ENCODE results near the gene BOK. TPM values are rescaled to one million over a fixed set of nuclear protein-coding genes. Genes with fewer than 3 reads are reported as not detected.

Gene BOK
- total RNA-seq, 1 experiment from 2014 or later: 41.5 TPM

DNA sequence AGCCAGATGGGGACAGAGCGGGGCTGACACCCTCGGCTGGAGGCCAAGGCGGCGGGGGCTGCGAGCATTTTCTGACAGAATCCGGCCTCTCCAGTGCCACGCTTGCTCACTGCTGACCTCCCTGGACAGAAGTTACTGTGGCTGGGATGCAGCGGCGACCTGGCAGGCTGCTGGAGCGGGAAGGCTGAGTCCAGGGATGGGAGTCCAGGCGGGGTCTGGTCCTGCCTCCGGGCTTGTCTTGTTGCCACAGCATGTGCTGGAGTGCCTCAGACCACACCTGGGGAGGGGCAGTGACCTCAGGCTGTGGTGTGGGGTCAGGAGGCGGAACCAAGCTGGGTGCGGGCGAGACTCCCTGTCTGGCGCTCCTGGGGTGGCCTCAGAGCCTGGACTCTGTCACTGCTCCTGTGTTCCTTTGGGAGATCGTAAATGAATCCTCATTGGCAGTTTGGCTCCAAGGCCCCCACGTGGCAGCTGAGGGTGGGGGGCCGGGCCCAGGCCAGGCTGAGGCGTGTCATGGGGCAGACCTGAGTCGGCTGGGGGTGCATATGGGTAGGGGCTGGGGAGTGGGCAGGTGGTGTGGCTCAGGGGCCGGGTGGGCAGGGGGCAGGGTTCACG is 5.5 kb downstream of the BOK start:
- peaks cover 45% of the 10 kb centered on the region for H3K79me2 ChIP-seq (ENCODE audit: insufficient read depth, low read length)
- no peaks in the 10 kb centered on the region for H3K9me3 ChIP-seq (ENCODE audit: control insufficient read depth in 1 of 2, insufficient read depth in 1 of 2, low read depth in 1 of 2, low read length in 2 of 2)
- no peak overlapping the region for H2AFZ ChIP-seq (ENCODE audit: low read depth, low read length, poor library complexity, severe bottlenecking)
- H3K36me3 ChIP-seq (ENCODE audit: control insufficient read depth in 1 of 2, insufficient read depth in 2 of 2, low read length in 2 of 2): peaks cover 4 to 13% of the 10 kb centered on the region in 2 experiments; a peak in 3 of 4 replicates
- intact Hi-C loops (cut with micrococcal nuclease): no loop called here
- TF ChIP-seq YY1 (IDR thresholded peaks at IDR 0.05; ENCODE audit: extremely low read depth, insufficient replicate concordance, low read depth, low read length) (no peak), POLR2AphosphoS5 (IDR thresholded peaks at IDR 0.05; ENCODE audit: low read depth, low read length) (no peak), EGR1 (IDR thresholded peaks at IDR 0.05; ENCODE audit: low read depth) (no peak), JUND (IDR thresholded peaks at IDR 0.05) (no peak), EZH2phosphoT487 (IDR thresholded peaks at IDR 0.05; ENCODE audit: borderline replicate concordance) (no peak), SP1 (IDR thresholded peaks at IDR 0.05; ENCODE audit: low read depth) (no peak)
- TF ChIP-seq, protein P1, sequence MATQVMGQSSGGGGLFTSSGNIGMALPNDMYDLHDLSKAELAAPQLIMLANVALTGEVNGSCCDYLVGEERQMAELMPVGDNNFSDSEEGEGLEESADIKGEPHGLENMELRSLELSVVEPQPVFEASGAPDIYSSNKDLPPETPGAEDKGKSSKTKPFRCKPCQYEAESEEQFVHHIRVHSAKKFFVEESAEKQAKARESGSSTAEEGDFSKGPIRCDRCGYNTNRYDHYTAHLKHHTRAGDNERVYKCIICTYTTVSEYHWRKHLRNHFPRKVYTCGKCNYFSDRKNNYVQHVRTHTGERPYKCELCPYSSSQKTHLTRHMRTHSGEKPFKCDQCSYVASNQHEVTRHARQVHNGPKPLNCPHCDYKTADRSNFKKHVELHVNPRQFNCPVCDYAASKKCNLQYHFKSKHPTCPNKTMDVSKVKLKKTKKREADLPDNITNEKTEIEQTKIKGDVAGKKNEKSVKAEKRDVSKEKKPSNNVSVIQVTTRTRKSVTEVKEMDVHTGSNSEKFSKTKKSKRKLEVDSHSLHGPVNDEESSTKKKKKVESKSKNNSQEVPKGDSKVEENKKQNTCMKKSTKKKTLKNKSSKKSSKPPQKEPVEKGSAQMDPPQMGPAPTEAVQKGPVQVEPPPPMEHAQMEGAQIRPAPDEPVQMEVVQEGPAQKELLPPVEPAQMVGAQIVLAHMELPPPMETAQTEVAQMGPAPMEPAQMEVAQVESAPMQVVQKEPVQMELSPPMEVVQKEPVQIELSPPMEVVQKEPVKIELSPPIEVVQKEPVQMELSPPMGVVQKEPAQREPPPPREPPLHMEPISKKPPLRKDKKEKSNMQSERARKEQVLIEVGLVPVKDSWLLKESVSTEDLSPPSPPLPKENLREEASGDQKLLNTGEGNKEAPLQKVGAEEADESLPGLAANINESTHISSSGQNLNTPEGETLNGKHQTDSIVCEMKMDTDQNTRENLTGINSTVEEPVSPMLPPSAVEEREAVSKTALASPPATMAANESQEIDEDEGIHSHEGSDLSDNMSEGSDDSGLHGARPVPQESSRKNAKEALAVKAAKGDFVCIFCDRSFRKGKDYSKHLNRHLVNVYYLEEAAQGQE (IDR thresholded peaks at IDR 0.05; ENCODE audit: low read depth): no peak
- TF ChIP-seq, protein P2, sequence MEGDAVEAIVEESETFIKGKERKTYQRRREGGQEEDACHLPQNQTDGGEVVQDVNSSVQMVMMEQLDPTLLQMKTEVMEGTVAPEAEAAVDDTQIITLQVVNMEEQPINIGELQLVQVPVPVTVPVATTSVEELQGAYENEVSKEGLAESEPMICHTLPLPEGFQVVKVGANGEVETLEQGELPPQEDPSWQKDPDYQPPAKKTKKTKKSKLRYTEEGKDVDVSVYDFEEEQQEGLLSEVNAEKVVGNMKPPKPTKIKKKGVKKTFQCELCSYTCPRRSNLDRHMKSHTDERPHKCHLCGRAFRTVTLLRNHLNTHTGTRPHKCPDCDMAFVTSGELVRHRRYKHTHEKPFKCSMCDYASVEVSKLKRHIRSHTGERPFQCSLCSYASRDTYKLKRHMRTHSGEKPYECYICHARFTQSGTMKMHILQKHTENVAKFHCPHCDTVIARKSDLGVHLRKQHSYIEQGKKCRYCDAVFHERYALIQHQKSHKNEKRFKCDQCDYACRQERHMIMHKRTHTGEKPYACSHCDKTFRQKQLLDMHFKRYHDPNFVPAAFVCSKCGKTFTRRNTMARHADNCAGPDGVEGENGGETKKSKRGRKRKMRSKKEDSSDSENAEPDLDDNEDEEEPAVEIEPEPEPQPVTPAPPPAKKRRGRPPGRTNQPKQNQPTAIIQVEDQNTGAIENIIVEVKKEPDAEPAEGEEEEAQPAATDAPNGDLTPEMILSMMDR (IDR thresholded peaks at IDR 0.05 in 2 of 3, conservative IDR thresholded peaks at IDR 0.05 in 1 of 3; ENCODE audit: borderline replicate concordance in 1 of 3, insufficient read depth in 1 of 3, low read depth in 2 of 3, low read length in 2 of 3): no peak
- no peak for DNase-seq (ENCODE audit: low read depth, low spot score)
- BruUV-seq (replicated peaks): no TSS peak
- no peaks in the 10 kb centered on the region for H3K9me2 ChIP-seq (ENCODE audit: insufficient read depth)
- H3K4me1 ChIP-seq (ENCODE audit: control insufficient read depth in 1 of 2, insufficient read depth in 2 of 2, low read length in 2 of 2): peaks cover 21 to 37% of the 10 kb centered on the region in 2 experiments; a peak in 3 of 4 replicates
- POLR2A ChIA-PET: no interaction called here
- no peak overlapping the region for H3K4me2 ChIP-seq (ENCODE audit: low read length)
- CTCF ChIA-PET: no interaction called here
- H3K9ac ChIP-seq (ENCODE audit: low read length): no peak overlapping the region
- H3K27ac ChIP-seq (ENCODE audit: low read depth, low read length): no peak overlapping the region; the same call in 1 of the 2 replicates
- no peaks in the 10 kb centered on the region for H4K20me1 ChIP-seq (ENCODE audit: insufficient read depth)
- no peaks in the 10 kb centered on the region for H3K27me3 ChIP-seq (ENCODE audit: insufficient read depth, low read length)
- no peak for ATAC-seq
- RAD21 ChIA-PET (ENCODE audit: low non-redundant PET in 1 of 2, low total read pairs in 2 of 2, uncharacterized antibody in 2 of 2, unreplicated experiment in 2 of 2): no interaction called here
- no peak overlapping the region for H3K4me3 ChIP-seq (replicated peaks in 1 of 2; ENCODE audit: low read depth in 1 of 2, low read length in 2 of 2)

Measured in HCT116 (cell line).